Measurements from ENCODE around the gene SNTG2. TPM values are rescaled to one million over a fixed set of nuclear protein-coding genes. Genes with fewer than 3 reads are reported as not detected.

The SNTG2 gene
- total and polyA plus RNA-seq, 10 donors, result 1.9 to 59.4 (median 18.3) TPM

DNA sequence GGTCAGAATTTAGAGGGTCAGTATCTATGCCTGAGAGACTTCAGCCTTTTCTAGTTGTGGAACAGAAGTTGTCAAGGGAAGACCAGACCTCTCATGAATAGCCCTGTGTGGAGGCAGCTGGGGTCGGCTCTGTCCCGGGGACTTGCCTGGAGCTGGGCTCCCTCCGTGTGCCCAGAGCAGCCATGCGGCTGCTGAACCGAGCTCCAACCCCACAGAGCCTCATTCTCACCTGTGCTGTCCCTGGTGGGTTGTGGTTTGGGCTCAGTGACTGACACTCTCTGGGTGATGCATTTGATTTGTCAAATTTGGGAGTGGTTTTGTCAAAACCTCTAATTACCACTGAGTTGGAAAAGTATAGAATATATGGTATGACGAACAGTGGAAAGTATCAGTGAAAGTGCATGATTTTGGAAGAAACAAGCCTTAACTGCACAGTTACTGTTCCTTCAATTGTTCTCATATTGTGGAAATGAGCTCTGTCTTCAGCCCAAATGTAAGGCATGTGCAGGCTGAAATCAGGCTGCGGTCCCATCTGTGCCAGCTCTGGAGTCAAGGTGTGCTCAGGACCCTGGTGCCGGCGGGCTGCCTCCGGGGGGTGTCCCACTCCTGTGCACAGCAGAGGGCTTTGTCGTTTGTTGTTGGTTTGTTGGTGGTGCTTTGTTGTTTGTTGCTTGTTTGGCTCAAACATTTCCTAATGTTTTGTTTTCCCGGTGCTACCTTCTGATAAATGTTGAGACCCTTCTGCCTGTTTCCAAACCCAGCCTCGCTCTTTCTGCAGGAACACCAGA lies 200.3 kb downstream of the SNTG2 start:
- no peak overlapping the region for H3K27ac ChIP-seq
- DNase-seq, result no peak
- intact Hi-C loops (cut with DNase I; ENCODE audit: low total_unique reads), result no loop called here
- no peaks in the 10 kb centered on the region for H3K9me3 ChIP-seq
- no peaks in the 10 kb centered on the region for H3K27me3 ChIP-seq (replicated peaks in 1 of 7)
- WGBS, 5 donors, result 67 to 73% (median 69%) methylated on average over 13 of the region's 13 CpGs
- peaks cover 0 to 9% (median 6%) of the 10 kb centered on the region in 6 donors for H3K4me1 ChIP-seq
- TF ChIP-seq POLR2AphosphoS5 (IDR thresholded peaks at IDR 0.05), result no peak
- TF ChIP-seq CTCF (IDR thresholded peaks at IDR 0.05 in 8 of 11, conservative IDR thresholded peaks at IDR 0.05 in 3 of 11), result no peak
- no peak for TF ChIP-seq POLR2A (IDR thresholded peaks at IDR 0.05)
- no peaks in the 10 kb centered on the region for H3K36me3 ChIP-seq
- no peak overlapping the region for H3K4me3 ChIP-seq

- Histone ChIP-seq H3K9me3 (no peaks in the 10 kb centered on the region), H3K27ac (no peak overlapping the region), H3K36me3 (no peaks in the 10 kb centered on the region), H3K4me1 (peaks cover 0 to 9% (median 6%) of the 10 kb centered on the region in 6 donors), H3K27me3 (replicated peaks in 1 of 7) (no peaks in the 10 kb centered on the region), H3K4me3 (no peak overlapping the region)
- WGBS, 5 donors, result 80 to 88% (median 81%) methylated on average over 7 of the region's 7 CpGs
- no peak for DNase-seq
- TF ChIP-seq CTCF (IDR thresholded peaks at IDR 0.05 in 8 of 11, conservative IDR thresholded peaks at IDR 0.05 in 3 of 11) (no peak), POLR2AphosphoS5 (IDR thresholded peaks at IDR 0.05) (no peak), POLR2A (IDR thresholded peaks at IDR 0.05) (no peak)
- intact Hi-C loops (cut with DNase I; ENCODE audit: low total_unique reads), result no loop called here
These were observed 201.7 kb downstream of the SNTG2 start for GRCh38 chr2:1152375-1152774.

- H3K27ac ChIP-seq, result no peak overlapping the region
- TF ChIP-seq POLR2AphosphoS5 (IDR thresholded peaks at IDR 0.05) (peak in 1 of 3 donors; percentile 14), POLR2A (IDR thresholded peaks at IDR 0.05) (no peak), CTCF (IDR thresholded peaks at IDR 0.05 in 8 of 11, conservative IDR thresholded peaks at IDR 0.05 in 3 of 11) (no peak)
- H3K27me3 ChIP-seq (replicated peaks in 1 of 7), result no peaks in the 10 kb centered on the region
- DNase-seq, result no peak
- H3K9me3 ChIP-seq, result no peaks in the 10 kb centered on the region
- peaks cover 0 to 9% (median 6%) of the 10 kb centered on the region in 6 donors for H3K4me1 ChIP-seq
- WGBS, 5 donors, result 32 to 49% (median 37%) methylated on average over 9 of the region's 9 CpGs
- intact Hi-C loops (cut with DNase I; ENCODE audit: low total_unique reads), result no loop called here
- no peak overlapping the region for H3K4me3 ChIP-seq
- H3K36me3 ChIP-seq, result no peaks in the 10 kb centered on the region
These were observed 203.3 kb downstream of the SNTG2 start for GRCh38 chr2:1153920-1154319.

DNA sequence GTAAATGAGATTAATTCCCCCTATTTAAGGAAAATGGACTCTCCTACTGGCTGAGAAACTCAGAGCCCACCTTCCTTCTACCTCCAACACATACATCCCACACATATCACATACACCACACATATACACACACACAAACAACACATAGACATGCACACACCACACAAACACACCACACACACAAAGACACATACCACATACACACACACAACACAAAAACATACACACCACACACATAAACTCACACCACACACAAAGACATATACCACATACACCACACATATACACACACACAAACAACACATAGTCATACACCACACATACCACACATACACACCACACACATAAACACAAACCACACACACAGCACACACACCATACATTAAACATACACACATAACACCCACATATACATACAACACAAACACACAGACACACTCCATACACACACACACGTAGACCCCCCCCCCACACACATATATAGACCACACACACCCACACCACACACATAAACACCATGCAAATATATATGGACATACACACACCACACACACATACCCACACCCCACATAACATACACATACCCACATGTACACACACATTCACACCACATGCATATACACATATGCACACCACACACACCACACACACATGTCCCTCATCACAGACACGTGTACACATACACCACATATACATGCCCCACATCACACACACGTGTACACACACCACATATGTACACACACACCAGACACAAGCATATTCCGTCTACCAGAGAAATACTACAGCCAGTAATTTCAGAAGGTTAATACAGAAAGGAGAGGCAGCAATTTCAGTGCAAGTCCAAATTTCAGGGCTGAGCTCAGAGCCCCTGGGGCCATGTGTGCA lies 204.3 kb downstream of the SNTG2 start:
- 84 to 93% (median 87%) methylated on average over 4 of the region's 4 CpGs for WGBS, 5 donors
- no peak overlapping the region for H3K27ac ChIP-seq

More for the DNA sequence above, 204.3 kb downstream of the SNTG2 start:
- H3K4me3 ChIP-seq, result no peak overlapping the region
- no peak for DNase-seq
- no peaks in the 10 kb centered on the region for H3K36me3 ChIP-seq
- no peaks in the 10 kb centered on the region for H3K9me3 ChIP-seq
- intact Hi-C loops (cut with DNase I; ENCODE audit: low total_unique reads), result no loop called here
- TF ChIP-seq CTCF (IDR thresholded peaks at IDR 0.05 in 8 of 11, conservative IDR thresholded peaks at IDR 0.05 in 3 of 11) (no peak), POLR2AphosphoS5 (IDR thresholded peaks at IDR 0.05) (no peak), POLR2A (IDR thresholded peaks at IDR 0.05) (no peak)
- no peaks in the 10 kb centered on the region for H3K27me3 ChIP-seq (replicated peaks in 1 of 7)
- peaks cover 0 to 9% (median 6%) of the 10 kb centered on the region in 6 donors for H3K4me1 ChIP-seq

Measured in spleen (tissue), 11 donors.